GM19372 (cell line): Measurements from ENCODE around the gene ZEB2.
"Not testable (repeated sequence)": the region's sequence is repeated elsewhere in the genome, so short reads cannot be mapped to it uniquely, and the experiment has no call there.

Source experiments
- ATAC-seq: cut with Tn5 transposase; IDR thresholded peaks from one replicate; pipeline ENCODE4 v1.9.1; 2021; ENCODE audit warnings: mild to moderate bottlenecking, low read depth, moderate library complexity; ENCODE audit not compliant: unreplicated experiment

ZEB2 gene

DNA sequence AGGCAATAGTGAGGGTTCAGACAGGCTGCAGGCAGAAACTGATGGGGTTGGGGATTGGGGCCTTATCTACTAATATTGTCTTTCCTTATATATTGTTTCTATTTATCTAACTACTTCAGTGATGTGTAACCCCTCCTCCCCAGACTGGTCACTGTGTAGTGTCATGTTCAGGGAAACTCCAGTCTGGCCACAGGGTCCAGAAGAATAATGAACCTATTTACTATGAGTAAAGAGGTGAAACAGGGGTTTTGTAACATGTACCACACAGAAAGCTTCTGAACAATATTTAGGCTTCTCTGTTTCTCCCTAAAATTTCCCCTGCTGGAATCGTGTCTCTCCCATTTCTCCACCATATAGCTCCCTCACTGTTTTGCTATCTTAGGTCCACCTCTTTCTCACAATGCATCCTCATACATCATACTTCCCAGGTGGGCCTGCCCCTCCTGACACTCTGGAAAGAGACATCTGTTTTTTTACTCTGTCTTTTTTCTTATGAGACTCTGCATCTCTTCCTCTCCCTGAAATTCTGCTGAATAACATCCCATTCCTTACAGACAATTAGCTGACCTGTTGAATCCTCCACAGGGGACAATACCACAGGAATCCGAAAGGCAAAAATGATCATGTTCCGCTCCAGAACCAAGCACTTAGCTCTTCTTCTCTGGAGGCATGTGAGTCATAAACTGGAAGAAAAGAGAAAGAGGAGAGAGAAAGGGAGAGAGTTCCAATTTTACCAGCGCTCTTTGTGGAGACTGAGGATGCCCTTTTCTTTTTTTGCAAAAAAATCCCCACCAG, 154.8 kb downstream of the ZEB2 start:
- peak; percentile 76 for ATAC-seq

DNA sequence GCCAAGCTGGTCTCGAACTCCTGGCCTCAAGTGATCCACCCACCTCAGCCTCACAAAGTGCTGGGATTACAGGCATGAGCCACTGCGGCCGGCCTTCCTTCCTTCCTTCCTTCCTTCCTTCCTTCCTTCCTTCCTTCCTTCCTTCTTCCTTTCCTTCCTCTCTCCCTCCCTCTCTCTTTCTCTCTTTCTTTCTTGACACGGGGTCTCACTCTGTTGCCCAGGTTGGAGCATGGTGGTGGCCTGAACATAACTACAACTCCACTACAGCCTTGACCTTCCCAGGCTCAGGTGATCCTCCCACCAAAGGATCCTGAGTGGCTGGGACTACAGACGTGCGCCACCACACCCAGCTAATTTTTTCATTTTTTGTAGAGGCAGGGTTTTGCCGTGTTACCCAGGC, 155.7 kb downstream of the ZEB2 start:
- ATAC-seq: not testable (repeated sequence)

DNA sequence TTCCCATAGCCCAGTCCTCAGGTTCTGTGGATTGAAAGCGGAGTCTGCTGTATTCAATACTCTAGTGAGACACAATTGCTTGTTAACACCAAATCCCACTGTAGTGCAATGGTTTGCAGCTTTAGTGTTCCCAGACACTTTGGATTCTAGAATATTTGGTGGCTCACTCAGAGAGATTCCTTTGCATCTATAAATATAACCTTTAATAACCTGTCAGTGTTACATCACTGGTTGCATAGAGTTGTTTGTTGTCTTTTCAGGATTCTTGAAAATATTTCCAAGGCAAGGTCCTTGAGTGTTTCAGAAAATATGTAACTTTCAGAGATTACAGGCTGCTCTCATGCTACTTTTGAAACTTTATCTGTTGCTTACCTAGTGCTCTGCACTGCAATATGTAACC, 157.5 kb downstream of the ZEB2 start:
- ATAC-seq: no peak

DNA sequence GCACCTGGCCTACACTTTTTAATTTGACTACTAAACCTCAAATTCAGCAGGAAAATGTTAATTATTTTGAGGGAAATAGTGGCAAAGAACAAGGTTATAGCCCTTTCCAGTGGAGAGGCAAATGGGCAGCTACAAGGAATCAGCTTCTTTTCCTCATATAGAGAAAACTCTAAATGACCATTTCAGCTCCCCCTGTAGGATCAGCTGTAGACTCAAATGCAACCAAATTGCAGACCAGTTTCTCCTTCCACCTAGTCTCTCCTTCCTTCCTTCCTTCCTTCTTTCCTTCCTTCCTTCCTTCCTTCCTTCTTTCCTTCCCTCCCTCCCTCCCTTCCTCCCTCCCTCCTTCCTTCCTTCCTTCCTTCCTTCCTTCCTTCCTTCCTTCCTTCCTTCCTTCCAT, 158.2 kb downstream of the ZEB2 start:
- ATAC-seq: no peak

- ATAC-seq: no peak
Measured at GRCh38 chr2:144359684-144360083, 160.2 kb downstream of the ZEB2 start.

DNA sequence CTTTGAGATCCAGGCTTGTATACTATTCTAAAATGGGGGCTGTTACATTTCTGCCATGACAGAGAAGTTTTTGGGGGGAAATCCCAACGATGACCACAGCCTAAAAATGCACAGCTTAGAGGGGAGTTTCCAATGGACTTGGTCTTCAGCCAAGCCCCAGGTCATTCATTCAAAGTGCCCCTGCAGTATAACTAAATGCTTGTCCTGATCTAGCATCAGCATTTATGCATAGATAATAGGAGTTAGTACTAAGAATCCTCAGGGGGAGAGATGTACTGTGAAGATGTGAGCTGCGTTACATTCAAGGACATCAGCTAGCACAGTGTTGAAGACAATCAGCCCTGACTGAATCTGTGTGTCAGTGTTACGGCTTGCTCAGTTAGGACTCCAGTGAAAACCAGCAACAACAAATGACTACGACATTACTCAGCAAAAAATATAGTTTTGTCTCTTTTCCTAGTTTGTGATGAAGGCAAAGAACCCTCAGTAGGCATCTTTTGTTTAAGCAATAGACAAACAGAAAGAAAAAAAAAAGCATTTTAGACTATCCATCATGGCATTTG, 160.9 kb downstream of the ZEB2 start:
- ATAC-seq: peak; percentile 60

- ATAC-seq: no peak
Measured at GRCh38 chr2:144358374-144358964, 161.4 kb downstream of the ZEB2 start.

- peak; percentile 50 for ATAC-seq
Measured at GRCh38 chr2:144357623-144358373, 162.1 kb downstream of the ZEB2 start.

- ATAC-seq: no peak
Measured at GRCh38 chr2:144356402-144356801, 163.5 kb downstream of the ZEB2 start.

DNA sequence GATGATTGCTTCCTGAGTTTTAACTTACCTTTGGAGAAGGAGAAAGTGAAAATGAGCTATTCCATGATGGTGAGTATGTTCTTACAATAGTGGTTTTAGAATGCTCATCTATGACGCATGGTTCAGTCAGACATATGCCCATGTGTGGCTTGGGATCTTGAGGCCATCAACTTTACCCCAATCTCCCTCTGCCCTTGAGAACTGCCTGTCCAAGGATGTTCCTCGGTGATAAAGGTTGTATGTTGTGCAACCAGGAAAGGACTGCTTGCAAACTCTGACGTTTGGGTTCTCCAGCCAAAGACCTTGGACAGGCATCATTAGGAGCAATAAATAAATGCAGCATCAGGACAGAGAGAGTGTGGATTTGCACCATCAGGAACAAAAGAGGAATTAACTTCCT, 165.0 kb downstream of the ZEB2 start:
- ATAC-seq: no peak

GRCh38 chr2:144351687-144352086, 168.2 kb downstream of the ZEB2 start:
- no peak for ATAC-seq

DNA sequence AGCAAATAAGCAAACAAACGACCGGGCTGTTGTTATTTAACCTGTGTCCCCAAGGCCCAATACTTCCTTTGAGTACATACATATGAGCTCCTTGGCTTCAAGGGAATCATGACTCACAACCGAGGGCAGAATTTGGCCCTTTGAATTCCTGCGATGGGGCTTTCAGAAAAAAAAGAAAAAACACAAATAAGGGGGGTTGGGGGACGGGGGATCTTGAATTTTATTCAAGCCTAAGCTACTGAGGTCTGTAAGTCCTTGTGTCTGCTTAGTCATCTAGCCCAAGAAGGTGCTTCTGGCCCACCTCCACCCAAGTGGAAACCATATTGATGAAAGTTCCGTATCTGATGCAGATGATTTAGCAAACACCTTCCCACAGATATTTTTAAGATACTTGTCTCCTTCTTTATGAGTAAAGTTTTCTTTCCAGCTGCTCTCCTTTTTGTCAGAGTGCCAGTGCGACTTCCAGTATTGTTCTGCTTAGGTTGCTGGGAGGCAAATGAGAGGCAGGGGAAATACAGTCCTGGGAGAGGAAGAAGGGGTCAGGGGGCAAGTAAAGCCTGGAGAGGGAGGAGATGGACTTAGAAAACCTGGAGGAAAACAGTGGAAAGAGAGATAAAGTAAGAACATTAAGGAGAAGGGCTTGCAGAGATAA, 169.6 kb downstream of the ZEB2 start:
- ATAC-seq: no peak

- ATAC-seq: no peak
Measured at GRCh38 chr2:144349674-144350073, 170.2 kb downstream of the ZEB2 start.

GRCh38 chr2:144348846-144349245, 171.1 kb downstream of the ZEB2 start:
- no peak for ATAC-seq

- no peak for ATAC-seq
Measured at GRCh38 chr2:144346229-144346628, 173.7 kb downstream of the ZEB2 start.

DNA sequence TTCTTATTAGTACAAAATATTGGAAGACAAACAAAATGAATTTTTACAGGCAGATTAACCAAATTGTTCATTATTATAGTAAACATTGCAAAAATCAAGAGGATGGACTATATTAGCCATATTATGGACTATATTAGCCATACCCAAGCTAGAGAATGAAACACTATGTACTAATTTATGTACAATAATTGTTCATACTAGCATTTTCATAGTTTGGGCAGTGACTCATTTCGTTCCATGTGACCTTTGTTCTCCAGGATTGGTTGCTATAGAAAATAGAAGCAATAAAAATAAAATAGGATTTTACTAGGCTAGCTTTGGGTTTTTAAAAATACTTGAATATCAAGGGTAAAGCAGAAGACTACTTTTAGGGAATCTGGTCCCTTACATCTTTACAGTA, 176.8 kb downstream of the ZEB2 start:
- ATAC-seq: no peak

DNA sequence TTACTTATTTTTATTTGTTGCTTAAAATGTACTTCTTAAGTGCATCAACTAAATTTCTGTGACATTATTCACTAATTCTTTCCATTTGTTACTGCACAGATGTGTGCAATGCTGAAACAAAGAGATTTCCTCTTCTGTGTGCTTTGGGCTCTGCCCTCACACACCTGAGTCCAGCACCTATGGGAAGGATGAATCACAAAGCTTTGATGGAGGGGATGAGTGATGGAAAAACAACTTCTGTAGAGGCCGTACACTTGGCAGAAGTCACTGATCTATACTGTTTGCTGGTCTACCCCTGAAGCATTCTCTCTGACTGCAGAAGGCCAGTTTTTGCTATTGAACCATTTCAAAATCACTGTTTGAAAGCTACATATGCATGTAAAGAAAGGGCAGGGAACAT, 178.4 kb downstream of the ZEB2 start:
- ATAC-seq: no peak

DNA sequence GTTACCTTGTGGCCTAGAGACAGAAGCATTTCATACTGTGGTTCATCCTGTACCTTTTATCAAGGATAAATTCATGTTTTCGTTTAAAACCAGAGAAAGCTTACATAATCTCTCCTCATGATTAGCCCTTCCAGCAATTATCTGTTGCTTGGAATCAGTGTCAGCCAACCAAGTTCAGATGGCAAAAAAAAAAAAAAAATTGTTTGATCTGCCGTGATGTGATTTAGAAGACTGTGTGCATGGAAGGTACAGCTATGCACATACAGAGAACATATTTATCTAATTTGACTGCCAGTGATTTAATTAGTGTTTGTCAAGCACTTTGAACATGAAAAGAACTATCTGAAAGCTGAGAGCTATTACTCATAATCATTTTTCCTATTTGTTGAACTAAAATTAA, 180.9 kb downstream of the ZEB2 start:
- no peak for ATAC-seq

DNA sequence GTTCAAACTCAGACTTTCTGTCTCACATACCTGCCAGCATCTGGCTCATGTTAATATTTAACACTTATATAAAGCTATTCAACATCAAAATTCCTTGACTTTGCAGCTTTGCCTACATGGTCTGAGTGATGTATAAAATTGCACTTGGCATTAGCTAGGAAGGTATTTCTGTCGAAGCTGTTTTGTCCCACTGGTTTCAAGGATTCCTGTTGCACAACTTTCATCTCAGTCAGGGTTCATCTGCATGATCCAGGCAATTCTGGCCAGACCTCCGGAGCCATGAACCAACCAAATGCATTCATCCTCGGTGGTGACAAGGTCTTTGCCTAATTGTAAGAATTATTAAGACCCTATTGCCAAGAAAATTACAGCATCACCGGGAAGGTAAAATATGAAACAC, 185.4 kb downstream of the ZEB2 start:
- ATAC-seq: no peak
